Neutrophil (primary cell): Measurements from ENCODE around the gene MAP3K7CL.

ENCODE experiments used
- H3K27ac ChIP-seq: fragments of 200-600 bp; sonication (generic); 2 replicates; pipeline ENCODE4 v1.5.1; 2016; ENCODE audit warnings: mild to moderate bottlenecking, moderate library complexity
- H3K27me3 ChIP-seq: fragments of 200-600 bp; sonication (generic); 2 replicates; pipeline ENCODE4 v1.6.0; 2016; ENCODE audit warnings: mild to moderate bottlenecking
- H3K36me3 ChIP-seq: fragments of 200-600 bp; sonication (generic); 2 replicates; pipeline ENCODE4 v1.5.1; 2017
- H3K4me1 ChIP-seq, 2 experiments: fragments of 200-600 bp in 1 of 2; sonication (generic) in 1 of 2; 1 replicate in 1 of 2; 2 replicates in 1 of 2; pipeline versions ENCODE4 v1.5.1 to v1.6.1; 2013 to 2016; ENCODE audit warnings: low read depth in 1 of 2, low read length in 1 of 2, mild to moderate bottlenecking in 1 of 2, moderate library complexity in 1 of 2; ENCODE audit not compliant: control insufficient read depth in 1 of 2, insufficient read depth in 1 of 2
- H3K4me3 ChIP-seq, 2 experiments: fragments of 200-600 bp in 1 of 2; sonication (generic) in 1 of 2; 1 replicate in 1 of 2; 2 replicates in 1 of 2; pipeline ENCODE4 v1.5.1; 2013 to 2016; ENCODE audit warnings: low read depth in 1 of 2, low read length in 1 of 2, mild to moderate bottlenecking in 1 of 2, moderate library complexity in 1 of 2
- H3K9me3 ChIP-seq: fragments of 200-600 bp; sonication (generic); 2 replicates; pipeline ENCODE4 v1.5.1; 2016
- CTCF ChIP-seq: fragments of 200-600 bp; sonication (generic); IDR thresholded peaks from 2 replicates; pipeline ENCODE4 v1.5.1; 2016; ENCODE audit warnings: antibody characterized with exemption

MAP3K7CL gene

GRCh38 chr21:29209696-29210095, 79.3 kb downstream of the MAP3K7CL start:
- Histone ChIP-seq H3K4me3 (no peak overlapping the region), H3K27me3 (no peaks in the 10 kb centered on the region), H3K36me3 (no peaks in the 10 kb centered on the region), H3K27ac (no peak overlapping the region), H3K4me1 (no peaks in the 10 kb centered on the region), H3K9me3 (no peaks in the 10 kb centered on the region)
- no peak for TF ChIP-seq CTCF

GRCh38 chr21:29211205-29211604, 80.8 kb downstream of the MAP3K7CL start:
- no peak for TF ChIP-seq CTCF
- H3K27ac ChIP-seq = no peak overlapping the region
- no peaks in the 10 kb centered on the region for H3K36me3 ChIP-seq
- no peaks in the 10 kb centered on the region for H3K27me3 ChIP-seq
- H3K4me3 ChIP-seq = no peak overlapping the region
- no peaks in the 10 kb centered on the region for H3K4me1 ChIP-seq
- no peaks in the 10 kb centered on the region for H3K9me3 ChIP-seq

DNA sequence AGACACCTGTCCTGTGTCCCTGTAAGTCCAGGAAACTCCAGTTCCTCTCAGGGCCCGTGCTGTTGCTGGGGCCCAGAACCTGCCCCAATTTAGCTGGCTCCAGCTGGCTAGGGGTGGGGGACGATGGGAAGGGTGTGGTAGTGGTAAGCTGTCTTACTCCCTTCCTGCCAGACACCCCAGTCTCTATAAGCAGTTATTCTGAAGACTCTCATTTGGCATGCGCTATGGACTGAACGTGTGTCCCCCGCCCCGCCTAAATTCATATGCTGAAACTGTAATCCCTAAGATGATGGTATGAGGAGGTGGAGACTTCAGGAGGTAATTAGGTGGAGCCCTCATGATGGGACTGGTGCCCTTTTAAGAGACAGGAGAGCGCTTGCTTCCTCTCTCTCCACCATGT, 82.0 kb downstream of the MAP3K7CL start:
- H3K4me1 ChIP-seq = no peaks in the 10 kb centered on the region
- no peaks in the 10 kb centered on the region for H3K27me3 ChIP-seq
- H3K36me3 ChIP-seq = no peaks in the 10 kb centered on the region
- no peak overlapping the region for H3K27ac ChIP-seq
- no peak overlapping the region for H3K4me3 ChIP-seq
- no peak for TF ChIP-seq CTCF
- no peaks in the 10 kb centered on the region for H3K9me3 ChIP-seq

DNA sequence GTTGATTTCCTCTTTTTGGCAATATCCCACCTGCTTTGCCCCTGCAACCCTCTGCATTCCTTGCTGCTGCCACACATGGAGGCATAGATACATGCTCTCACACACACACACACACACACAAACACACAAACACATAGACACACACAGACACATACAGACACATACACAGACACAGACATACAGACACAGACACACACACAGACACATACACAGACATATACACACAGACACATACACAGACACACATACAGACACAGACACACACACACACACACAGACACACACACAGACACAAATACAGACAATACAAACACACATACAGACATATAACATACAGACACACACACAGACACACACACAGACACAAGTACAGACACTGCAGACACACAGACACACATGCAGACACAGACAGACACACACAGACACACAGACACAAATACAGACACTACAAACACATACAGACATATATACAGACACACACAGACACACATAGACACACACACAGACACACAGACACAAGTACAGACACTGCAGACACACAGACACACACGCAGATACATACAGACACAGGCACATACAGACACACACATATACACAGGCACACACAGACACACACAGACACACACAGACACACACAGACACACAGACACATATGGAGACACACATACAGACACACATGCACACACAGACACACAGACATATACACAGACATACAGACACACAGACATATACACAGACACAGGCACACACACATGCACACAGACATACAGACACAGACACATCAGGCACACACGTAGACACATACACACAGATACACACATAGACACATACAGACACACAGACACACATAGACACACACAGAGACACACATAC, 83.3 kb downstream of the MAP3K7CL start:
- no peak overlapping the region for H3K4me3 ChIP-seq
- no peaks in the 10 kb centered on the region for H3K4me1 ChIP-seq
- no peak overlapping the region for H3K27ac ChIP-seq
- TF ChIP-seq CTCF = no peak
- no peaks in the 10 kb centered on the region for H3K9me3 ChIP-seq
- H3K36me3 ChIP-seq = no peaks in the 10 kb centered on the region
- H3K27me3 ChIP-seq = no peaks in the 10 kb centered on the region

DNA sequence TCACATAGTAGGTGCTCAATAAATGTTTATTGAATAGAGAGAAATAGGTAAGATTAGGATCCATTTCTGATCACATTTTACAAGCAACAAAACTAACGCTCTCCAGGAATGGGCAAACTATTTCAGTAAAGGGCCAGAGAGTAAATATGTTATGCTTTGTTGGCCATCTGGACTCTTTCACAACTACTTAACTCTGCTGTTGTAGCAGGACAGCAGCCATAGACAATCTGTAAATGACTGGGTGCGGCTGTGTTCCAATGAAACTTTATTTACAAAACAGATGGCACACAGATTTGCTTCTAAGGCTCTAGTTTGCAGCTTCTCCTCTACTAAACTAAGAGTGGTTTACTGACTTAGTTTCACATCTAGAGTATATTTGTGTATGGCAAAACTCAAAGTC, 85.3 kb downstream of the MAP3K7CL start:
- Histone ChIP-seq H3K4me3 (no peak overlapping the region), H3K4me1 (no peaks in the 10 kb centered on the region), H3K27ac (no peak overlapping the region), H3K27me3 (no peaks in the 10 kb centered on the region), H3K36me3 (no peaks in the 10 kb centered on the region), H3K9me3 (no peaks in the 10 kb centered on the region)
- no peak for TF ChIP-seq CTCF
